Measurements from ENCODE around the gene MSANTD1. TPM values are rescaled to one million over a fixed set of nuclear protein-coding genes. Genes with fewer than 3 reads are reported as not detected.

MSANTD1 gene
- total RNA-seq, 2 donors from 2014 or later: not detected

DNA sequence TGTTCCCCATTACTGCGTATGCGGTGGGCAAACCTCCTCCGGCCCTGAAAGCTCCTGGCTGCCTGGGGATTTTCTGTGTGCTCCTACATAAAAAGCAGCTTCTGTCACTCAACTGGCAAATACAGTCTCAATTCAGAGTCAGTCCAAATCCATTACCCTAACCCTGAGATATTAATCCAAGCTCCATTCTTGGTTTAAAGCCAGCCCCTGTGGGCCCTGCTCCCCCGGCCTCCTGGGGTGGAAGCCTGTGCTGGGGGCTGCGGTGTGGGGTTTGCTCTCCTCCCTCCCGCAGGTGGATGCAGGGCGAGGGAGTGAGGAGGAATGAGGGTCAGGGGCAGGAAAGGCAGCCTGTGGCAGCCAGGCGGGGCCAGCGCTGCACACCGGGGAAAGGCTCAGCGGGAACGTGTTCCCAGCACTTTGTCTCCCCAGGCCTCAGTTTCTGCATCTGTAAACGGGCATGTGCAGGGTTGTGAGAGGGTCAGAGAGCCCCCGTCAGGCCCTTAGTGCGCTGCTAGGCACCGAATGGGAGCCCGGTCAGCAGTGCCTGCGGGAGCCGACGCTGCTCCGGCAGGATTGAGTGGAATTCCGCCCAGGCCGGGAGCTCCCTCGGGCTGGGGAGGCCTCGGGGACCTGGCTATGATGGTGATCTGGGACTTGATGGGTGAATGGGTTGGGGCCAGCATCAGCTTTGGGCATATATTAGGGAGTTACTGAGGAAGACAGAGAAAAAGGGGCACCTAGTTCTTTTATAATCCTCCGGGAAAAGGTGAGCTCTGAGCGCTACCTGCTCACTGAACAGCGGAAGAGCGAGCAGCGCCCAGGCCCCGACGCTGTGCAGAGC lies 37.6 kb downstream of the MSANTD1 start:
- no peaks in the 10 kb centered on the region for H3K36me3 ChIP-seq
- no peak for TF ChIP-seq CTCF (IDR thresholded peaks at IDR 0.05)
- no peaks in the 10 kb centered on the region for H3K27me3 ChIP-seq
- H3K4me3 ChIP-seq: no peak overlapping the region
- H3K4me1 ChIP-seq: peaks cover 0 to 24% of the 10 kb centered on the region in 2 donors
- no peaks in the 10 kb centered on the region for H3K9me3 ChIP-seq
- DNase-seq (ENCODE audit: low spot score): no peak
- no peak overlapping the region for H3K27ac ChIP-seq

GRCh38 chr4:3287271-3287971 lies 38.5 kb downstream of the MSANTD1 start:
- H3K36me3 ChIP-seq: no peaks in the 10 kb centered on the region
- H3K4me3 ChIP-seq: no peak overlapping the region
- H3K9me3 ChIP-seq: no peaks in the 10 kb centered on the region
- H3K27me3 ChIP-seq: no peaks in the 10 kb centered on the region
- peaks cover 0 to 28% of the 10 kb centered on the region in 2 donors for H3K4me1 ChIP-seq
- no peak for TF ChIP-seq CTCF (IDR thresholded peaks at IDR 0.05)
- no peak for DNase-seq (ENCODE audit: low spot score)
- H3K27ac ChIP-seq: no peak overlapping the region

DNA sequence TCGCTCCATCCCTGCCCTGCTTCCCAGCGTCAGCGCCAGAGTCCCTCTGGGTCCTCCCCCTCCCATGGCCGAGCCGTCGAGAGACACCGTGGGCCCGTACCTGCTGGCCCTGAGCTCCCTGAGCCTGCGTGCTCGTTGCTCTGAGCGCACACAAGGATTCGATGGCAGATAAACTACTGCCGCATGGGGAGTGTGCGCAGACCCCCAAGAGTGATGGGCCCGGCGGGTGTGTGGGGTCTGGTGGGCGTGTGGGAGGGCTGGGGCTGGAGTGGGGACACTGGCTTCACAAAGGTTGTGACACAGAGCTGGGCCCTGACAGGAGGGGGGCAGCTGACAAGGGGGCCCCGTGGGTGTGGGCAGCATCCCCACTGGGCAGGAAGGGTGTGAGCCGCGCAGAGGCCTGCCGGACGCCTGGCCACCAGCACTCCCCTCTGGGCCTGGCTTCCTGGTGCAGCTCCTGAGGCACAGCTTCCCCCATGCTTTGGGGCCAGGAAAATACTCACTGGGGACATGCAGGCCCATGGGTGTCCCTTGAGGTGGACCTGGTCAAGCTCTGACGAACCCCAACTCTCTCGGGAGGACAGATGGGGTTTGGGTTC lies 39.1 kb downstream of the MSANTD1 start:
- H3K36me3 ChIP-seq: no peaks in the 10 kb centered on the region
- TF ChIP-seq CTCF (IDR thresholded peaks at IDR 0.05): no peak
- H3K4me1 ChIP-seq: peaks cover 0 to 28% of the 10 kb centered on the region in 2 donors
- no peaks in the 10 kb centered on the region for H3K27me3 ChIP-seq
- DNase-seq (ENCODE audit: low spot score): no peak
- H3K9me3 ChIP-seq: no peaks in the 10 kb centered on the region
- no peak overlapping the region for H3K27ac ChIP-seq
- no peak overlapping the region for H3K4me3 ChIP-seq

GRCh38 chr4:3288571-3289094 lies 39.7 kb downstream of the MSANTD1 start:
- no peak for DNase-seq (ENCODE audit: low spot score)
- Histone ChIP-seq H3K36me3 (no peaks in the 10 kb centered on the region), H3K4me3 (no peak overlapping the region), H3K27ac (no peak overlapping the region), H3K4me1 (peaks cover 0 to 31% of the 10 kb centered on the region in 2 donors), H3K9me3 (no peaks in the 10 kb centered on the region), H3K27me3 (no peaks in the 10 kb centered on the region)
- TF ChIP-seq CTCF (IDR thresholded peaks at IDR 0.05): no peak

DNA sequence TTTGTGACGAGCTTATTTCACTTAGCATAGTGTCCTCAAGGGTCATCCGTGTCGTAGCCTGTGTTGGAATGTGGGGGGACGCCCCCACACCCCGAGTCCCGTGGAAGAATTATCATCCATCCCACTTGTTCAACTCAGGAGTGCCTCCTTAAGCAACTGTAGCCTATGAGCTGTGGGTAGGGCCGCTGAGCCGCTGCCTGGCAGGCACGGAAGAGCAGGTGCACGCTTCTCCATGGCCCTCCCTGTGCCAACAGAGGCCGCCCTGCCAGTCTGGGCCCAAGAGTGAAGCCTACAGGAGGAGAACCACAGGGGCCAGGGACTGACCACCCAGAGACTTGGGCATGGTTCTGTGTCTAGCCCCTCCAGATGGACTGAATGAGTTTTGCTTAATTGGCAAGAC lies 41.5 kb downstream of the MSANTD1 start:
- no peak overlapping the region for H3K27ac ChIP-seq
- H3K4me3 ChIP-seq: no peak overlapping the region
- no peak for TF ChIP-seq CTCF (IDR thresholded peaks at IDR 0.05)
- no peaks in the 10 kb centered on the region for H3K36me3 ChIP-seq
- no peaks in the 10 kb centered on the region for H3K9me3 ChIP-seq
- no peaks in the 10 kb centered on the region for H3K27me3 ChIP-seq
- peaks cover 0 to 33% of the 10 kb centered on the region in 2 donors for H3K4me1 ChIP-seq
- DNase-seq (ENCODE audit: low spot score): no peak

Measured in right atrium auricular region (tissue), 2 donors.